Activated T-helper 9 cell treated with anti-CD3 and anti-CD28 coated beads, Interleukin-2, amount 50 U/mL, for 16 hours (primary cell): ENCODE measurements around the gene MYH9.
"Not testable (repeated sequence)": the region's sequence is repeated elsewhere in the genome, so short reads cannot be mapped to it uniquely, and the experiment has no call there.

Experiments
- DNase-seq: peaks from one replicate; pipeline ENCODE4 v3.0.0-alpha.2; 2020; ENCODE audit warnings: low read depth

MYH9 gene

DNA sequence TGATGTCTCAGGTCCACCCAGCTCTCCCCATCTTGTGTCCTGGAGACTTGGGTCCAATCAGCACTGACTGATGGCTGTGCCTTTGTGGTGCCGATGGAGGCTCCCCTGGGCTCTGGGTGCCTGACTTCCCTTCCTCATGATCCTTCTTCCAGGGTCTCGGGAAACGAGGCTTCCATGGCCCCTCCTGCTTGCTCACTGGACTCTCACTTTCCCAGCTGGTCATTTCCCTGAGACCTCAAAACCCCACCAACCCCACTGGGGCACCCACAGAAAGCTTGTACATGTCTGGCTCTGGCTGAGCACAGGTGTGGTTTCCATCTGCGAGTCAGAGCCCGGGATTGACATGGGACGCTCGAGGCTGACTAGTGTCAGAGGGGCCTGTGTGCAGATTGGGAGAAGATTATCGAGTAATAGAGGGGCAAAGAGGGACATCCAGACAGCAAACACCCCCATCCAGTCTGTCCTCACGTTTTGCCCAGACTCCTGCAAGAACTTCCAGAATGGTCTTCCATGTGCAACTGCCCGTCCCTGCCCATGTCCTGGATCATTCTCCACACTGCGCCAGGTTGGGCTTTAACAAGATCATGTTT, 119.8 kb downstream of the MYH9 start:
- DNase-seq, result no peak

GRCh38 chr22:36267058-36267457, 120.7 kb downstream of the MYH9 start:
- DNase-seq, result no peak

GRCh38 chr22:36263886-36264664, 123.7 kb downstream of the MYH9 start:
- DNase-seq, result not testable (repeated sequence)

GRCh38 chr22:36263216-36263673, 124.5 kb downstream of the MYH9 start:
- DNase-seq, result not testable (repeated sequence)

- not testable (repeated sequence) for DNase-seq
These were observed 125.5 kb downstream of the MYH9 start for GRCh38 chr22:36262307-36262706.

DNA sequence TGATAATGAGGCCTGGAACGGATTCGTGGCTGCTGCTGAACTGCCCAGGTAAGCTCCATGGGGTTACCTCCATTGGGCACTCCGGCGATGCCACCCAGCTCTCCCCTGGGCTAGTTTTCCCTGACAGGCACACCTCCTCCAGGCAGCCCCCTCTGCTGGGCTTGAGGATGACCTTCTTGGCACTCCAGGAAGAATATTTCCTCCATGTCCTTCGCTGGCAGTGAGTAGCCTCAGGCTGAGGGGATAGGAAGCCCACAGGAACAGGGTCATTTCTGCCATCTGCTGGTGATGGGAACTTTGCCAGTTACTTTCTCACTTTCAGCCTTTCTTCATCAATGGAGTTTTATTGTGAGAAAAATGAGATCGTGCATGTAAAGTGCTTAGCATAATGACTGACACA, 126.1 kb downstream of the MYH9 start:
- DNase-seq, result not testable (repeated sequence)

- no peak for DNase-seq
These were observed 128.0 kb downstream of the MYH9 start for GRCh38 chr22:36259615-36260300.

GRCh38 chr22:36258701-36259614, 128.8 kb downstream of the MYH9 start:
- no peak for DNase-seq

GRCh38 chr22:36257948-36258670, 129.7 kb downstream of the MYH9 start:
- no peak for DNase-seq

- no peak for DNase-seq
These were observed 130.5 kb downstream of the MYH9 start for GRCh38 chr22:36257308-36257707.

GRCh38 chr22:36256478-36256877, 131.3 kb downstream of the MYH9 start:
- DNase-seq, result no peak

GRCh38 chr22:36255572-36255971, 132.2 kb downstream of the MYH9 start:
- DNase-seq, result not testable (repeated sequence)

- DNase-seq, result peak; percentile 27
These were observed 134.0 kb downstream of the MYH9 start for GRCh38 chr22:36253523-36254490.

DNA sequence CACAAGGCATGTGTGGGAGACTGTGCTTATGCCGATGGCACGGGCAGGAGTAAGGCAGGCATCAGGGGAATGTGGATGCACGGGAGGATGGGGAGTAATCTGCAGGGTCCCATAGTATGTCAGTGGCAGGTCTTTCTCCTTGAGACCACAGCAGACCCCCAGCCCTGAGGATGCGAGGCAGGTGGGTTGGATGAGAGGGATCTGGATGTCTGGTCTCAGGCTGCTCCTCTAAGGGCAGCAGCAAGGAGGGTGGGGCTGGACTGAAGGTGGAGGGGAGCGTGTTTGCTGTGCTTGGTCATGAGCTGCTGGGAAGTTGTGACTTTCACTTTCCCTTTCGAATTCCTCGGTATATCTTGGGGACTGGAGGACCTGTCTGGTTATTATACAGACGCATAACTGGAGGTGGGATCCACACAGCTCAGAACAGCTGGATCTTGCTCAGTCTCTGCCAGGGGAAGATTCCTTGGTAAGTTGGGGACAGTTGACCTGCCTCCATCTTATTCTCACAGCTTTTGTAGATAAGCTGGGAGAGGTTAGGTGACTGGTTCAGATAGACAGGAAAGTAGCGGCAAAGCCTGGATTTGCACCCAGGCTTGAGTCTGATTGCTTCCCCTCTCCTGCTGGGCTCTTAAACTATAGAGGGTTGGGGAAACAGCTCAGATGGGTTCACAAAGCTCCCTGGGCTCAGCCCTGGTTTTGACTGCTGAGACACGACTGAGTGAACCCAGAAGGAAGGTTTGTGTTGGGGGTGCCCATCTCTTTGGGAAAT, 134.8 kb downstream of the MYH9 start, which contains the start of gene APOL1:
Gene APOL1, plus strand, starts transcription at position 380 of the 769 bp plus-strand sequence. CDS start 1,823 bp downstream, outside the sequence.
- DNase-seq, result peak; percentile 36

GRCh38 chr22:36251979-36252608, 135.7 kb downstream of the MYH9 start:
- DNase-seq, result not testable (repeated sequence)

GRCh38 chr22:36250292-36250960, 137.3 kb downstream of the MYH9 start:
- DNase-seq, result not testable (repeated sequence)

DNA sequence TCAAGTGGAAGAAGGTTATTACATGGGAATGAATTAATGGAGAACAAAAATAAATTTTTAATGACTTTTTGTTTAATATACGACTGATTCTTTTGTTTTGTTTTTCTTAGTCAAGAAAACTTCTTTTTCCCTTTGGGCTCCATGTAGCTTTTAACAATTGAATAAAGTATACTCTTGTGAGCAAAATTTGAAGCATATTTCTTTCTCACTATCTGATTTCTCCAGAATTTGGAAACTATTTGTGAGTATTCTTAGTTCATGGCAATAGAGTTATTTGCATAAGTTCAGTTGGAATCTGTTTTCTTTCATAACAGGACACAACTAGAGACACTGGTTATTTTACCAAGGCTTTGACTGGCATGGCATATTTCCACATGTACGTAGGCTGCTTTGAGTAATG, 138.6 kb downstream of the MYH9 start:
- no peak for DNase-seq

DNA sequence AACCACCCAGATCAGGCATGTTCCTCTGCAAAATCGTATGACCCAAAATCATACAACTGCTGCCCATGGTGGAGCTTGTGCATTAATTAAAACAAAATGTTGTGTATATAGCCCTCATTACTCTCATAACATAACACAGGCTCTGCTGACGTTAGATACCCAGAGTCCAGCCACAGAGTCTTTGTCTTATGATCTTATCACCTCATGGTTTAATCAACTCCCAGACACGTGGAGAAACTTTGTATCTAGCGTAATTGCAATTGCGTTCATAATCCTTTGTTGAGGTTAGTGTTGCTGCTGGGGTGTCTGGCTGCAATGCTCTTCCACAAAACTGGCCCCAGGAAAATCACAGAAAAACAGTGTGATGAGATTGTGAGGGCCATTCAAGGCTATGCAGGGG, 139.8 kb downstream of the MYH9 start:
- no peak for DNase-seq
